ENCODE results near the gene GALNT17. TPM values are rescaled to one million over a fixed set of nuclear protein-coding genes. Genes with fewer than 3 reads are reported as not detected.

The GALNT17 gene
- polyA plus RNA-seq, 1 donor (not counting 4 experiments of a cell fraction or from before 2014, with no cell fraction given): not detected

- no peak for DNase-seq (ENCODE audit: low read depth, low spot score)
- Histone ChIP-seq H3K4me1 (ENCODE audit: control insufficient read depth, extremely low read depth, insufficient read depth, low read length) (no peaks in the 10 kb centered on the region), H3K9ac (ENCODE audit: control insufficient read depth, extremely low read depth, insufficient read depth, low read length) (no peak overlapping the region), H3K27ac (ENCODE audit: control insufficient read depth, insufficient read depth, low read length) (no peak overlapping the region), H3K79me2 (ENCODE audit: control insufficient read depth, insufficient read depth, low read length) (no peaks in the 10 kb centered on the region), H4K20me1 (ENCODE audit: control insufficient read depth, extremely low read depth, insufficient read depth, low read length) (no peaks in the 10 kb centered on the region), H3K27me3 (ENCODE audit: control insufficient read depth, extremely low read depth, insufficient read depth, low read length) (no peaks in the 10 kb centered on the region), H3K4me3 (ENCODE audit: control insufficient read depth in 2 of 3, extremely low read depth in 1 of 3, insufficient read depth in 2 of 3, low read depth in 1 of 3, low read length in 3 of 3) (no peak overlapping the region), H3K36me3 (ENCODE audit: control insufficient read depth in 2 of 2, extremely low read depth in 1 of 2, insufficient read depth in 2 of 2, low read length in 2 of 2) (no peaks in the 10 kb centered on the region), H3K9me3 (ENCODE audit: control insufficient read depth, low read depth, low read length) (peaks cover 2% of the 10 kb centered on the region), H3K9me1 (ENCODE audit: control insufficient read depth, extremely low read depth, insufficient read depth, low read length) (no peaks in the 10 kb centered on the region), H2AFZ (ENCODE audit: control insufficient read depth, low read length) (no peak overlapping the region), H3K4me2 (ENCODE audit: control insufficient read depth, extremely low read depth, insufficient read depth, low read depth, low read length) (no peak overlapping the region)
- dilution Hi-C loops (cut with MboI; ENCODE audit: extremely low pct_ligation_motif_present, low sequenced_read_pairs): no loop called here
- TF ChIP-seq EZH2 (IDR thresholded peaks at IDR 0.05; ENCODE audit: low read length) (no peak), CTCF (optimal IDR thresholded peaks at IDR 0.05 in 1 of 3, IDR thresholded peaks at IDR 0.05 in 1 of 3, conservative IDR thresholded peaks at IDR 0.05 in 1 of 3; ENCODE audit: extremely low read depth in 1 of 3, insufficient read depth in 2 of 3, low read length in 3 of 3) (no peak)
- no peak for FAIRE-seq
Observed at GRCh38 chr7:71361451-71362032, 229.6 kb downstream of the GALNT17 start.

GRCh38 chr7:71362240-71362639 is 230.3 kb downstream of the GALNT17 start:
- Histone ChIP-seq H3K4me3 (ENCODE audit: control insufficient read depth in 2 of 3, extremely low read depth in 1 of 3, insufficient read depth in 2 of 3, low read depth in 1 of 3, low read length in 3 of 3) (no peak overlapping the region), H2AFZ (ENCODE audit: control insufficient read depth, low read length) (no peak overlapping the region), H3K4me1 (ENCODE audit: control insufficient read depth, extremely low read depth, insufficient read depth, low read length) (no peaks in the 10 kb centered on the region), H4K20me1 (ENCODE audit: control insufficient read depth, extremely low read depth, insufficient read depth, low read length) (no peaks in the 10 kb centered on the region), H3K79me2 (ENCODE audit: control insufficient read depth, insufficient read depth, low read length) (no peaks in the 10 kb centered on the region), H3K27me3 (ENCODE audit: control insufficient read depth, extremely low read depth, insufficient read depth, low read length) (no peaks in the 10 kb centered on the region), H3K27ac (ENCODE audit: control insufficient read depth, insufficient read depth, low read length) (no peak overlapping the region), H3K36me3 (ENCODE audit: control insufficient read depth in 2 of 2, extremely low read depth in 1 of 2, insufficient read depth in 2 of 2, low read length in 2 of 2) (no peaks in the 10 kb centered on the region), H3K9me3 (ENCODE audit: control insufficient read depth, low read depth, low read length) (peaks cover 2% of the 10 kb centered on the region), H3K9ac (ENCODE audit: control insufficient read depth, extremely low read depth, insufficient read depth, low read length) (no peak overlapping the region), H3K4me2 (ENCODE audit: control insufficient read depth, extremely low read depth, insufficient read depth, low read depth, low read length) (no peak overlapping the region), H3K9me1 (ENCODE audit: control insufficient read depth, extremely low read depth, insufficient read depth, low read length) (no peaks in the 10 kb centered on the region)
- no peak for FAIRE-seq
- no peak for DNase-seq (ENCODE audit: low read depth, low spot score)
- TF ChIP-seq CTCF (optimal IDR thresholded peaks at IDR 0.05 in 1 of 3, IDR thresholded peaks at IDR 0.05 in 1 of 3, conservative IDR thresholded peaks at IDR 0.05 in 1 of 3; ENCODE audit: extremely low read depth in 1 of 3, insufficient read depth in 2 of 3, low read length in 3 of 3): no peak
- no peak for TF ChIP-seq EZH2 (IDR thresholded peaks at IDR 0.05; ENCODE audit: low read length)
- dilution Hi-C loops (cut with MboI; ENCODE audit: extremely low pct_ligation_motif_present, low sequenced_read_pairs): no loop called here
